ENCODE results near the gene RPP40.

GRCh38 chr6:4950836-4951533 lies 52.9 kb downstream of the RPP40 start:
- TF ChIP-seq POLR2A (IDR thresholded peaks at IDR 0.05), result no peak
- TF ChIP-seq CTCF (IDR thresholded peaks at IDR 0.05), result no peak
